WTC11 (cell line): ENCODE results near the gene STK39. TPM values are rescaled to one million over a fixed set of nuclear protein-coding genes. Genes with fewer than 3 reads are reported as not detected.

Experiments
- ATAC-seq: fragments of 200-7000 bp; cut with Tn5 transposase; 2 replicates; pipeline ENCODE4 v1.10.0; 2021; ENCODE audit warnings: mild to moderate bottlenecking, moderate library complexity
- CTCF ChIA-PET: fragments of 300-600 bp; sonication (Branson Sonifier 250); formaldehyde crosslinking; loops from one replicate; lab custom pipeline; 2021; ENCODE audit warnings: antibody characterized with exemption; lab: Charles Lee
- POLR2A ChIA-PET: fragments of 350-600 bp; sonication (Branson Sonifier 250); formaldehyde crosslinking; loops from one replicate; lab custom pipeline; 2021; ENCODE audit warnings: antibody characterized with exemption; lab: Charles Lee
- DNase-seq: peaks from one replicate; pipeline ENCODE4 v3.0.0; 2021; ENCODE audit warnings: low spot score
- H3K27ac Mint-ChIP-seq: 2 replicates; pipeline ENCODE4 v1.8.0; 2021; ENCODE audit warnings: mixed read lengths
- H3K27me3 Mint-ChIP-seq: 2 replicates; pipeline ENCODE4 v1.8.0; 2021; ENCODE audit warnings: low read depth, mild to moderate bottlenecking, moderate library complexity, mixed read lengths
- H3K36me3 Mint-ChIP-seq: 2 replicates; pipeline ENCODE4 v1.8.0; 2021; ENCODE audit warnings: mixed read lengths
- H3K4me1 Mint-ChIP-seq: 2 replicates; pipeline ENCODE4 v1.8.0; 2022; ENCODE audit warnings: mixed read lengths
- H3K4me3 Mint-ChIP-seq: 2 replicates; pipeline ENCODE4 v1.8.0; 2021; ENCODE audit warnings: mild to moderate bottlenecking, moderate library complexity, mixed read lengths
- H3K9me3 Mint-ChIP-seq: 2 replicates; pipeline ENCODE4 v1.8.0; 2021; ENCODE audit warnings: mixed read lengths
- ATF3 ChIP-seq: sonication (generic); formaldehyde crosslinking; conservative IDR thresholded peaks from 2 replicates; pipeline ENCODE4 v1.8.1; 2022; ENCODE audit warnings: mild to moderate bottlenecking, missing genetic modification reagents
- CREB1 ChIP-seq: sonication (generic); formaldehyde crosslinking; IDR thresholded peaks from 2 replicates; pipeline ENCODE4 v1.8.0; 2023; ENCODE audit warnings: mild to moderate bottlenecking, missing genetic modification reagents
- ELF4 ChIP-seq: sonication (generic); formaldehyde crosslinking; IDR thresholded peaks from 2 replicates; pipeline ENCODE4 v1.8.1; 2022; ENCODE audit warnings: low read depth, mild to moderate bottlenecking, moderate library complexity, missing genetic modification reagents
- ESRRA ChIP-seq: sonication (generic); formaldehyde crosslinking; IDR thresholded peaks from 2 replicates; pipeline ENCODE4 v1.8.1; 2022; ENCODE audit warnings: mild to moderate bottlenecking, missing genetic modification reagents, borderline replicate concordance
- FOXJ3 ChIP-seq: sonication (generic); formaldehyde crosslinking; IDR thresholded peaks from 2 replicates; pipeline ENCODE4 v1.9.0; 2021; ENCODE audit warnings: missing genetic modification reagents, mild to moderate bottlenecking, borderline replicate concordance
- FOXP1 ChIP-seq: sonication (generic); formaldehyde crosslinking; IDR thresholded peaks from 2 replicates; pipeline ENCODE4 v1.8.0; 2022; ENCODE audit warnings: missing genetic modification reagents, mild to moderate bottlenecking, moderate library complexity, borderline replicate concordance
- FOXP4 ChIP-seq: sonication (generic); formaldehyde crosslinking; IDR thresholded peaks from 2 replicates; pipeline ENCODE4 v1.8.0; 2022; ENCODE audit warnings: mild to moderate bottlenecking, missing genetic modification reagents
- JUN ChIP-seq: sonication (generic); formaldehyde crosslinking; IDR thresholded peaks from 2 replicates; pipeline ENCODE4 v1.8.0; 2023; ENCODE audit warnings: mild to moderate bottlenecking, missing genetic modification reagents
- KAT7 ChIP-seq: sonication (generic); formaldehyde crosslinking; IDR thresholded peaks from 2 replicates; pipeline ENCODE4 v1.8.1; 2023; ENCODE audit warnings: missing genetic modification reagents, mild to moderate bottlenecking, borderline replicate concordance
- MLX ChIP-seq: sonication (generic); formaldehyde crosslinking; IDR thresholded peaks from 2 replicates; pipeline ENCODE4 v1.8.1; 2023; ENCODE audit warnings: mild to moderate bottlenecking, missing genetic modification reagents, moderate library complexity
- NFE2L1 ChIP-seq: sonication (generic); formaldehyde crosslinking; IDR thresholded peaks from 2 replicates; pipeline ENCODE4 v1.8.1; 2023; ENCODE audit warnings: missing genetic modification reagents
- RORB ChIP-seq: fragments of 250-450 bp; sonication (Bioruptor Pico); IDR thresholded peaks from 2 replicates; pipeline ENCODE4 v1.9.0; 2021; ENCODE audit warnings: mild to moderate bottlenecking
- SMAD3 ChIP-seq: sonication (generic); formaldehyde crosslinking; IDR thresholded peaks from 2 replicates; pipeline ENCODE4 v1.8.0; 2022; ENCODE audit warnings: missing genetic modification reagents, mild to moderate bottlenecking, borderline replicate concordance
- SMAD4 ChIP-seq: sonication (generic); formaldehyde crosslinking; IDR thresholded peaks from 2 replicates; pipeline ENCODE4 v1.8.0; 2022; ENCODE audit warnings: mild to moderate bottlenecking, missing genetic modification reagents
- TP53 ChIP-seq: sonication (generic); formaldehyde crosslinking; IDR thresholded peaks from 2 replicates; pipeline ENCODE4 v1.8.1; 2023; ENCODE audit warnings: mild to moderate bottlenecking, missing genetic modification reagents
- ZBTB21 ChIP-seq: sonication (generic); formaldehyde crosslinking; IDR thresholded peaks from 2 replicates; pipeline ENCODE4 v1.8.1; 2023; ENCODE audit warnings: mild to moderate bottlenecking, missing genetic modification reagents, borderline replicate concordance
- ZNF121 ChIP-seq: sonication (generic); formaldehyde crosslinking; IDR thresholded peaks from 2 replicates; pipeline ENCODE4 v1.8.0; 2023; ENCODE audit warnings: missing genetic modification reagents
- ZNF138 ChIP-seq: sonication (generic); formaldehyde crosslinking; conservative IDR thresholded peaks from 2 replicates; pipeline ENCODE4 v1.8.1; 2022; ENCODE audit warnings: mild to moderate bottlenecking, moderate library complexity, missing genetic modification reagents
- ZNF423 ChIP-seq: fragments of 250-450 bp; sonication (Bioruptor Pico); IDR thresholded peaks from 2 replicates; pipeline ENCODE4 v2.1.2; 2022; ENCODE audit warnings: mild to moderate bottlenecking, moderate library complexity
- ZNF512 ChIP-seq: sonication (generic); formaldehyde crosslinking; IDR thresholded peaks from 2 replicates; pipeline ENCODE4 v1.8.1; 2022; ENCODE audit warnings: missing genetic modification reagents, borderline replicate concordance
- ZNF671 ChIP-seq: fragments of 250-450 bp; sonication (Bioruptor Pico); IDR thresholded peaks from 2 replicates; pipeline ENCODE4 v1.8.0; 2021; ENCODE audit warnings: mild to moderate bottlenecking
- total RNA-seq: library from RNA; stranded (reverse); gene quantifications from 3 replicates; pipeline ENCODE4 v1.2.3, GENCODE V29; 2021
- TF ChIP-seq, protein P1 (sequence below): sonication (generic); formaldehyde crosslinking; IDR thresholded peaks from 2 replicates; pipeline ENCODE4 v1.8.1; 2022; ENCODE audit warnings: low read depth, mild to moderate bottlenecking, moderate library complexity, missing genetic modification reagents, borderline replicate concordance
- TF ChIP-seq, protein P2 (sequence below): fragments of 250-450 bp; sonication (Bioruptor Pico); IDR thresholded peaks from 2 replicates; pipeline ENCODE4 v1.9.0; 2021; ENCODE audit warnings: mild to moderate bottlenecking

The STK39 gene
- total RNA-seq, 1 experiment from 2014 or later, result 20.5 TPM

GRCh38 chr2:168058675-168059074 is 188.7 kb downstream of the STK39 start:
- H3K4me1 Mint-ChIP-seq, result peaks cover 2% of the 10 kb centered on the region
- no peak overlapping the region for H3K27ac Mint-ChIP-seq
- CTCF ChIA-PET, result no interaction called here
- ATAC-seq (no peak), DNase-seq (no peak)
- no peaks in the 10 kb centered on the region for H3K36me3 Mint-ChIP-seq
- TF ChIP-seq KAT7 (CRISPR knock-in tag) (no peak), FOXP4 (no peak), CREB1 (CRISPR knock-in tag) (no peak), ZNF671 (no peak)
- TF ChIP-seq, protein P1, sequence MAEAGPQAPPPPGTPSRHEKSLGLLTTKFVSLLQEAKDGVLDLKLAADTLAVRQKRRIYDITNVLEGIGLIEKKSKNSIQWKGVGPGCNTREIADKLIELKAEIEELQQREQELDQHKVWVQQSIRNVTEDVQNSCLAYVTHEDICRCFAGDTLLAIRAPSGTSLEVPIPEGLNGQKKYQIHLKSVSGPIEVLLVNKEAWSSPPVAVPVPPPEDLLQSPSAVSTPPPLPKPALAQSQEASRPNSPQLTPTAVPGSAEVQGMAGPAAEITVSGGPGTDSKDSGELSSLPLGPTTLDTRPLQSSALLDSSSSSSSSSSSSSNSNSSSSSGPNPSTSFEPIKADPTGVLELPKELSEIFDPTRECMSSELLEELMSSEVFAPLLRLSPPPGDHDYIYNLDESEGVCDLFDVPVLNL, result no peak
- POLR2A ChIA-PET, result no interaction called here
- H3K4me3 Mint-ChIP-seq, result no peak overlapping the region
- no peaks in the 10 kb centered on the region for H3K9me3 Mint-ChIP-seq
- H3K27me3 Mint-ChIP-seq, result no peaks in the 10 kb centered on the region

- ChIA-PET POLR2A (no interaction called here), CTCF (interaction anchor here (0.6 kb wide), 1 partner anchor 195 kb away, joined by 3 read pairs; no protein-coding TSS in a partner anchor)
- Mint-ChIP-seq H3K4me3 (no peak overlapping the region), H3K4me1 (no peaks in the 10 kb centered on the region), H3K27ac (no peak overlapping the region), H3K9me3 (no peaks in the 10 kb centered on the region), H3K27me3 (no peaks in the 10 kb centered on the region), H3K36me3 (no peaks in the 10 kb centered on the region)
- no peak for DNase-seq
- TF ChIP-seq ESRRA (no peak), MLX (no peak)
- ATAC-seq, result no peak
These were observed 191.1 kb downstream of the STK39 start for GRCh38 chr2:168056242-168056787.

- TF ChIP-seq JUN (CRISPR knock-in tag) (no peak), ZBTB21 (CRISPR knock-in tag) (no peak), SMAD3 (CRISPR knock-in tag) (no peak), FOXP4 (no peak), NFE2L1 (CRISPR knock-in tag) (no peak), TP53 (no peak), ATF3 (CRISPR knock-in tag) (no peak), RORB (CRISPR knock-in tag) (no peak), FOXJ3 (CRISPR knock-in tag) (no peak), ELF4 (no peak), FOXP1 (no peak), ZNF423 (no peak), ZNF512 (CRISPR knock-in tag) (no peak), SMAD4 (CRISPR knock-in tag) (no peak), ZNF138 (CRISPR knock-in tag) (no peak), ZNF121 (CRISPR knock-in tag) (no peak)
- TF ChIP-seq, protein P2, sequence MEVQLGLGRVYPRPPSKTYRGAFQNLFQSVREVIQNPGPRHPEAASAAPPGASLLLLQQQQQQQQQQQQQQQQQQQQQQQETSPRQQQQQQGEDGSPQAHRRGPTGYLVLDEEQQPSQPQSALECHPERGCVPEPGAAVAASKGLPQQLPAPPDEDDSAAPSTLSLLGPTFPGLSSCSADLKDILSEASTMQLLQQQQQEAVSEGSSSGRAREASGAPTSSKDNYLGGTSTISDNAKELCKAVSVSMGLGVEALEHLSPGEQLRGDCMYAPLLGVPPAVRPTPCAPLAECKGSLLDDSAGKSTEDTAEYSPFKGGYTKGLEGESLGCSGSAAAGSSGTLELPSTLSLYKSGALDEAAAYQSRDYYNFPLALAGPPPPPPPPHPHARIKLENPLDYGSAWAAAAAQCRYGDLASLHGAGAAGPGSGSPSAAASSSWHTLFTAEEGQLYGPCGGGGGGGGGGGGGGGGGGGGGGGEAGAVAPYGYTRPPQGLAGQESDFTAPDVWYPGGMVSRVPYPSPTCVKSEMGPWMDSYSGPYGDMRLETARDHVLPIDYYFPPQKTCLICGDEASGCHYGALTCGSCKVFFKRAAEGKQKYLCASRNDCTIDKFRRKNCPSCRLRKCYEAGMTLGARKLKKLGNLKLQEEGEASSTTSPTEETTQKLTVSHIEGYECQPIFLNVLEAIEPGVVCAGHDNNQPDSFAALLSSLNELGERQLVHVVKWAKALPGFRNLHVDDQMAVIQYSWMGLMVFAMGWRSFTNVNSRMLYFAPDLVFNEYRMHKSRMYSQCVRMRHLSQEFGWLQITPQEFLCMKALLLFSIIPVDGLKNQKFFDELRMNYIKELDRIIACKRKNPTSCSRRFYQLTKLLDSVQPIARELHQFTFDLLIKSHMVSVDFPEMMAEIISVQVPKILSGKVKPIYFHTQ (CRISPR knock-in tag), result no peak
- TF ChIP-seq, all 79 proteins: peak for 0
- no peak for ATAC-seq
- ChIA-PET POLR2A (no interaction called here), CTCF (interaction anchor here (1.4 kb wide), 1 partner anchor 65 kb away, joined by 5 read pairs; no protein-coding TSS in a partner anchor)
- Mint-ChIP-seq H3K9me3 (no peaks in the 10 kb centered on the region), H3K27me3 (no peaks in the 10 kb centered on the region), H3K36me3 (no peaks in the 10 kb centered on the region), H3K4me3 (no peak overlapping the region), H3K4me1 (peaks cover 8% of the 10 kb centered on the region; the same call in 1 of the 2 replicates), H3K27ac (no peak overlapping the region)
- DNase-seq, result no peak
These were observed 192.7 kb downstream of the STK39 start for GRCh38 chr2:168054657-168055056.
